ENCODE results near the gene TSPAN9.

- no peak for TF ChIP-seq CTCF (IDR thresholded peaks at IDR 0.05; ENCODE audit: low read depth, low read length, poor library complexity, severe bottlenecking)
- no peak for TF ChIP-seq EZH2phosphoT487 (IDR thresholded peaks at IDR 0.05; ENCODE audit: borderline replicate concordance, low read length)
Measured at GRCh38 chr12:3224530-3224903, 147.3 kb downstream of the TSPAN9 start.

All from DOHH2 (cell line).